HFF-Myc (cell line): Measurements from ENCODE around the gene SMIM41.
A peak's percentile ranks its signal among the peaks of the same experiment; 100 is the strongest.

ENCODE experiments used
- DNase-seq: peaks from one replicate; pipeline ENCODE4 v3.0.0-alpha.2; 2011; ENCODE audit warnings: low read depth; ENCODE audit errors: extremely low read depth
- H3K4me3 ChIP-seq: replicated peaks from 2 replicates; pipeline ENCODE4 v1.5.1; 2011; ENCODE audit warnings: low read depth, mild to moderate bottlenecking, control low read depth, low read length
- TF ChIP-seq, protein P1 (sequence below): IDR thresholded peaks from 2 replicates; pipeline ENCODE4 v1.5.1; 2012; ENCODE audit warnings: mild to moderate bottlenecking, low read depth, low read length, control low read depth; ENCODE audit errors: missing control alignments

The SMIM41 gene

DNA sequence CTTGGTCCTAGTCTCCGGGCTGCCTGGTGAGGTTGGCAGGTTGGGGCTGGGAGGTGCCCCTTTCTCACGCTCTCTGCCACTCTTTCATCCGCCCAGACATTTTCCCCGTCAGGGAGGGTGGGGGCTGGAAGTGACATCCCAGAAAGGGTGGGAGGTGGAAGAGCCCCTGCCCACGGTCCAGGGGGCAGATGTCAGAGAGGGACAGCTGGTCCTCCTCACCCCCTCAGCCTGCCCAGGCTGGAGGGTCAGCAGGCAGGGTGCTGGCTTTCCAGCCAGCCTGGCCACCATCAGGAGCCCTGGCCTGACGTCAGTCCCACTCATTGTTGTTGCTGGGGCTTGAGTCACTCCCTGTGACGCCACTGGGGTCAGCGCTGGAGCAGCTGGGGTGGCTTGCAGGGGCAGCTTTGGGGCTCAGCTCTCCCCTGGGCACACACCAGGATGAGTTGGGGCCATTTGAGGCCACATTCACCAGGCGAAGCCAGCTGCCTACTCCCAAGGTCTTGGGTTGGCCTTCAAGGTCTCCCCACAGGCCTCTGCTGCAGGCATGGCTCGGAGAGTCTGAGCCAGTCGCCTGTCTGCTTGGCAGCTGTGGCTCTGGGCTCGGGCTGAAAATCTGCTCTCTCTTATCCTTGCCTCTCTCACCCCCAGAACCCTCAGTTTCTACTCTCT lies 15.4 kb upstream of the SMIM41 start:
- no peak overlapping the region for H3K4me3 ChIP-seq
- TF ChIP-seq, protein P1, sequence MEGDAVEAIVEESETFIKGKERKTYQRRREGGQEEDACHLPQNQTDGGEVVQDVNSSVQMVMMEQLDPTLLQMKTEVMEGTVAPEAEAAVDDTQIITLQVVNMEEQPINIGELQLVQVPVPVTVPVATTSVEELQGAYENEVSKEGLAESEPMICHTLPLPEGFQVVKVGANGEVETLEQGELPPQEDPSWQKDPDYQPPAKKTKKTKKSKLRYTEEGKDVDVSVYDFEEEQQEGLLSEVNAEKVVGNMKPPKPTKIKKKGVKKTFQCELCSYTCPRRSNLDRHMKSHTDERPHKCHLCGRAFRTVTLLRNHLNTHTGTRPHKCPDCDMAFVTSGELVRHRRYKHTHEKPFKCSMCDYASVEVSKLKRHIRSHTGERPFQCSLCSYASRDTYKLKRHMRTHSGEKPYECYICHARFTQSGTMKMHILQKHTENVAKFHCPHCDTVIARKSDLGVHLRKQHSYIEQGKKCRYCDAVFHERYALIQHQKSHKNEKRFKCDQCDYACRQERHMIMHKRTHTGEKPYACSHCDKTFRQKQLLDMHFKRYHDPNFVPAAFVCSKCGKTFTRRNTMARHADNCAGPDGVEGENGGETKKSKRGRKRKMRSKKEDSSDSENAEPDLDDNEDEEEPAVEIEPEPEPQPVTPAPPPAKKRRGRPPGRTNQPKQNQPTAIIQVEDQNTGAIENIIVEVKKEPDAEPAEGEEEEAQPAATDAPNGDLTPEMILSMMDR, result no peak
- no peak for DNase-seq

DNA sequence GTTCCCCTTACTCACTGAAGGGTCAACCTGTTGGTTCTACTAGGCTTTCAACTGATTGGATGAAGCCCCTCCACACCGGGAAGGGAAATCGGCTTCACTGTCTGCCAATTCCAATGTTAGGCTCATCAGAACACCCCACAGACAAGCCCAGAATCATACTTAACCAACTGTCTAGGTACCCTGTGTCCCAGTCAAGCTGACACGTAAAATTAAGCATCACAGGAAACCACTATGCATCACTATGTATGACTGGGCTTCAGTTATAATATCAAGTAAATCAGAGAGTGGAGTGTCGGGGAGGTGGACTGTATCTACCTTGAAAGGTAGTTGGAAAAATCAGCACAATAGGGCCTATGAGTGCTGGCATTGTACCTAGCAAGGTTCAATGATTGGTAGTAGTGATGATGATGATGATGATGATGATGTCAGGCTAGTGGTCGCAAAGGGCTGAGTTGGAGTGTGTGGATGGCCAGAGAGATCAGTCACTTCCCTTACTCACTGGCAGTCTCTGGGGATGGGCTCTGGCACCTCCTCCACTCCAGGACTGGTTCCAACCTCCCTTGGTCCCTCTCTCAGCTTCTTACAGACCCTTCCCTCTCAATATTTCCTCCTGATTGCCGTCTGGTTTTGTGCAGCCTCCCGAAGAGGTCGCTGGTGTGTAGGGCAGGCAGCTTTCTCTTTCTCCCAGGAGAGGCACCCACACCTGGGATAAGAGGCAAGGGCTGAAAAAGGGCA lies 13.0 kb upstream of the SMIM41 start:
- DNase-seq, result no peak
- no peak overlapping the region for H3K4me3 ChIP-seq
- TF ChIP-seq, protein P1, result no peak

DNA sequence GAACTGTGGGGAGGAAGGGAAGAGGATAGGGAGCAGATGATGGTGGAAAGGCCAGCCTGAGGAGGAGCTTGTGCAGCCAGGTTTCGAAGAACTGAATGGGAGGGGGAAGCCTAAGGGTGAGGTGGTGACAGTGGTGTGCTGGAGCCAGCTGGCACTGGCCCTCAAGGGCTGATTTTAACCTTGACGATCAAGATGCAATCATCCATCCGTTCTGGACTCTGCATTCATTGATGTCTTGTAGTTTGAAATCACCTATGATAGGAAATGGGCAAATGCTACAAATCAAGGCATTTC lies 12.5 kb upstream of the SMIM41 start:
- DNase-seq, result no peak
- H3K4me3 ChIP-seq, result no peak overlapping the region
- TF ChIP-seq, protein P1, result no peak

GRCh38 chr12:52069327-52070184 lies 9.9 kb upstream of the SMIM41 start, which contains the start of gene ATG101:
Gene ATG101 (plus strand): TSS chr12:52069978. CDS start chr12:52073651, 3,673 bp downstream.
- DNase-seq, result peak; percentile 92
- TF ChIP-seq, protein P1, result peak; percentile 70
- peak within 1 kb of the TSS; percentile 97 for H3K4me3 ChIP-seq

DNA sequence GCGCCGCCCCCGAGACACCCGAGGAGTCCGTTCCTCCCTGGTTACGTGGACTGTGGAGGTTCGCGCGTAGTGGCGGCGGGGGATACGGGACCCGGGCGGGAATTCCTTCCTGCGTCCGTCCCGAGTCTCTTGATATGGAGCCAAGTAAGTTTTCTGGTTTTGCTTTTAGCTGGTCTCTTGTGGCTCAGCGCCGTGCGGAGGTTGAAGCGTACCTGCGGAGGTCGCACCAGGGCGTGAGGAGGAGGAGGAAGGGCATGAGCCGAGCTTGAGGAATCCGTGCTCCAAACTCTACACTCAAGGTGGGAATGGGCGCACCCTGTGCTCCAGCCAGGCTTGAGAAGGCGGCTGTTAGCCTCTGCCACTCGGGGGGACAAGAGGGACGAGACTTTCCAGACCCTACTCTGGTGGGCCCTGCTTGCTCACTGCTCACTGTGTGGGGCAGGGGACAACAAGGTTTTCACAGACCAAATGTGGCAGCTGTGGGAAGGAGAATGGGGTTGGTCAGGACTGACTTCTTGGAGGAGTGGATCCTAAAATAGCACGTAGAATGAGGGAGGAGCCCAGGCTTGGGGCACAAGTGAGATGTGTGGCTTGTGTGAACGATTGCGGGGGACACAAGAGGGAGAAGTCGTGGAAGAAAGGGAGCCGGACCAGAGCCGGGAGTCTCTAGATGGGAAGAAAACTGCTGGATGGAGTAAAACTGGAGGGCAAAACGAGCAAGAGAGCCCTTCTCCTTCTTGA lies 9.1 kb upstream of the SMIM41 start:
- peak overlapping the region; percentile 97 for H3K4me3 ChIP-seq
- TF ChIP-seq, protein P1, result no peak
- no peak for DNase-seq

DNA sequence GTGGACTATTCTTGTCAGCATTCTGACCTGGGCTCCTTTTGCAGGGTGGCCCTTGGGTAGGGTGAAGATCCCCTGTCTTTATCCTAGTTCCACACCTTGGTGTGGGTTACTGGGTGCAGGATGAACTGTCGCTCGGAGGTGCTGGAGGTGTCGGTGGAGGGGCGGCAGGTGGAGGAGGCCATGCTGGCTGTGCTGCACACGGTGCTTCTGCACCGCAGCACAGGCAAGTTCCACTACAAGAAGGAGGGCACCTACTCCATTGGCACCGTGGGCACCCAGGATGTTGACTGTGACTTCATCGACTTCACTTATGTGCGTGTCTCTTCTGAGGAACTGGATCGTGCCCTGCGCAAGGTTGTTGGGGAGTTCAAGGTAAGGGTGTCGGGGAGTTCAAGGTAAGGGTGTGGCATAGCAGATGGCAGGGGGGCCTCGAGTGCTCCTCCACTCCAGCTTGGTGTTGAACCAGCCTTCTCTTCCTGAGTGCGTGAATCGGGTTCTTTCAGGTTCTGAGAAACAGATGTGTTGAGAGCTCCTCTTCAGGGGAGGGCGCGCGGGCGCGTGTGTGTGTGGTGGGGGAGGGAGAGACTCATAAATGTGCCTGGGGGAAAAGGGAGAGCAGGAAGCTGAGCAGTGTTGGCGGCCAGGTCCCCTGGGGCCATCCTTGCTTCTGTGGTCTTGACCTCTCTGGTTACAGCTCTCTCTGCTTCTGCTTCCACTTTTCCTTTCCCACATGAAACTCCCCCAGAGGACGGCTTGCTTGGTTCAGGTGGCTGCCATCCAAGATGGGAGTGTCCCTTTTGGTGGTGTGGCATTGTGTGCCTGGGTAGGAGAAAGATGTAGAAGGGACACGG lies 5.7 kb upstream of the SMIM41 start:
- TF ChIP-seq, protein P1, result no peak
- peak; percentile 40 for DNase-seq
- 0 out of 2 replicates have a peak overlapping the region, but pooled peaks have one; percentile 3 for H3K4me3 ChIP-seq
